Ovary (tissue), 3 donors: ENCODE measurements around the gene SURF1.
"Not testable (repeated sequence)": the region's sequence is repeated elsewhere in the genome, so short reads cannot be mapped to it uniquely, and the experiment has no call there.

ENCODE experiments used
- EP300 ChIP-seq: sonication (generic); formaldehyde crosslinking; IDR thresholded peaks from one replicate; pipeline ENCODE4 v1.6.1; 2017; ENCODE audit warnings: antibody characterized with exemption
- TF ChIP-seq, protein P1 (sequence below), 3 donors: fragments of 450-650 bp in 2 of 3; fragments of 200-600 bp in 1 of 3; IDR thresholded peaks; one replicate each; pipeline versions ENCODE4 v1.5.1 to v1.8.0; 2016 to 2022; ENCODE audit warnings: antibody characterized with exemption in 3 of 3, mild to moderate bottlenecking in 1 of 3
- donor health status: DM: no; HTN: no; CAD: no.

DNA sequence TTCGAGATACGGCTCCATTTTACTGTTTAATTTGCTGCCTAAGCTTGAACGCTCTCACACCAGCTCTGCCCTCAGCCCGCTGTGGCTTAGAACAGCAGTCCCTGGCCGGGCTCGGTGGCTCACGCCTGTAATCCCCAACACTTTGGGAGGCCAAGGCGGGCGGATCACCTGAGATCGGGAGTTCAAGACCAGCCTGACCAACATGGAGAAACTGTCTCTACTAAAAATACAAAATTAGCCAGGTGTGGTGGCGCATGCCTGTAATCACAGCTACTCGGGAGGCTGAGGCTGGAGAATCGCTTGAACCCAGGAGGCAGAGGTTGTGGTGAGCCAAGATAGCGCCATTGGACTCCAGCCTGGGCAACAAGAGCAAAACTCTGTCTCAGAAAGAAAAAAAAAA is 21.0 kb upstream of the SURF1 start:
- TF ChIP-seq, protein P1, sequence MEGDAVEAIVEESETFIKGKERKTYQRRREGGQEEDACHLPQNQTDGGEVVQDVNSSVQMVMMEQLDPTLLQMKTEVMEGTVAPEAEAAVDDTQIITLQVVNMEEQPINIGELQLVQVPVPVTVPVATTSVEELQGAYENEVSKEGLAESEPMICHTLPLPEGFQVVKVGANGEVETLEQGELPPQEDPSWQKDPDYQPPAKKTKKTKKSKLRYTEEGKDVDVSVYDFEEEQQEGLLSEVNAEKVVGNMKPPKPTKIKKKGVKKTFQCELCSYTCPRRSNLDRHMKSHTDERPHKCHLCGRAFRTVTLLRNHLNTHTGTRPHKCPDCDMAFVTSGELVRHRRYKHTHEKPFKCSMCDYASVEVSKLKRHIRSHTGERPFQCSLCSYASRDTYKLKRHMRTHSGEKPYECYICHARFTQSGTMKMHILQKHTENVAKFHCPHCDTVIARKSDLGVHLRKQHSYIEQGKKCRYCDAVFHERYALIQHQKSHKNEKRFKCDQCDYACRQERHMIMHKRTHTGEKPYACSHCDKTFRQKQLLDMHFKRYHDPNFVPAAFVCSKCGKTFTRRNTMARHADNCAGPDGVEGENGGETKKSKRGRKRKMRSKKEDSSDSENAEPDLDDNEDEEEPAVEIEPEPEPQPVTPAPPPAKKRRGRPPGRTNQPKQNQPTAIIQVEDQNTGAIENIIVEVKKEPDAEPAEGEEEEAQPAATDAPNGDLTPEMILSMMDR (IDR thresholded peaks at IDR 0.05): not testable (repeated sequence)
- not testable (repeated sequence) for TF ChIP-seq EP300
